Adrenal gland (tissue), 12 donors: ENCODE data around the gene PPIL1. TPM values are rescaled to one million over a fixed set of nuclear protein-coding genes. Genes with fewer than 3 reads are reported as not detected.

Experiments used
- DNase-seq, 7 donors: peaks; one replicate each; pipeline ENCODE4 v3.0.0-alpha.2; 2019 to 2020
- H3K27ac ChIP-seq, 5 donors: fragments of 200-600 bp; sonication (generic) in 4 of 5; 1 replicate in 3 of 5; 2 replicates in 2 of 5; pipeline versions ENCODE4 v1.5.1 to v1.8.0; 2016 to 2020; ENCODE audit warnings: mild to moderate bottlenecking in 1 of 5
- H3K27me3 ChIP-seq: fragments of 200-600 bp; 2 replicates; pipeline ENCODE4 v1.8.0; 2021
- H3K36me3 ChIP-seq, 2 donors: fragments of 200-600 bp; replicated peaks in 1 of 2; 1 replicate in 1 of 2; 2 replicates in 1 of 2; pipeline versions ENCODE4 v1.5.1 to v1.8.0; 2018 to 2022
- H3K4me1 ChIP-seq, 2 donors: fragments of 200-600 bp; replicated peaks in 1 of 2; 1 replicate in 1 of 2; 2 replicates in 1 of 2; pipeline versions ENCODE4 v1.5.1 to v1.8.0; 2018 to 2021
- H3K4me3 ChIP-seq, 4 donors: fragments of 200-600 bp; sonication (generic) in 3 of 4; one replicate each; pipeline ENCODE4 v1.5.1; 2016 to 2018
- H3K9me3 ChIP-seq, 3 donors: fragments of 200-600 bp; sonication (generic) in 1 of 3; replicated peaks in 1 of 3; 1 replicate in 2 of 3; 2 replicates in 1 of 3; pipeline versions ENCODE4 v1.5.1 to v1.8.0; 2016 to 2021
- POLR2A ChIP-seq, 2 donors: fragments of 450-650 bp; IDR thresholded peaks; one replicate each; pipeline ENCODE4 v1.6.1; 2017; ENCODE audit warnings: antibody characterized with exemption in 2 of 2, mild to moderate bottlenecking in 2 of 2, moderate library complexity in 1 of 2
- WGBS, 4 donors: extraction: QIAGEN DNeasy Blood & Tissue Kit in 2 of 4; methylation state at CpG; one replicate each; pipeline versions ENCODE4 v1.1.5 to v1.1.7; 2013 to 2017; 5-methylcytosine and 5-hydroxymethylcytosine counted together
- intact Hi-C, 2 donors: fragments of 100-400 bp; cut with DNase I; formaldehyde crosslinking; loops; one replicate each; pipeline versions ENCODE4 v1.14.1 to v1.15.0; 2022 to 2023
- polyA plus RNA-seq, 3 donors: library from polyadenylated mRNA; stranded (reverse); fragments of 200-250 nt in 2 of 3; fragments of 350-450 nt in 1 of 3; fragmentation: Illumina TruSeq in 1 of 3; extraction: RNeasy Lipid Tissue Mini Kit (QIAGEN cat#74804) in 1 of 3; gene quantifications; one replicate each; pipeline ENCODE4 v1.2.3, GENCODE V29; 2013 to 2014
- total RNA-seq, 9 donors: library from RNA; depleted of rRNA in 4 of 9; stranded (reverse); fragments of >200 nt in 4 of 9; fragments of 120-200 nt in 1 of 9; fragmentation: NEBNext Ultra II Directional in 1 of 9; extraction: Animal tissue kit (Norgen Biotek cat#: 25700) in 1 of 9; gene quantifications; one replicate each; pipeline versions ENCODE4 v1.1.0 to v1.2.4, GENCODE V29; 2013 to 2023
- TF ChIP-seq, protein P1 (sequence below), 6 experiments: fragments of 450-650 bp in 4 of 6; fragments of 200-600 bp in 2 of 6; sonication (generic) in 1 of 6; IDR thresholded peaks; 1 replicate in 5 of 6; 2 replicates in 1 of 6; pipeline versions ENCODE4 v1.5.1 to v1.8.0; 2016 to 2021; ENCODE audit warnings: antibody characterized with exemption in 6 of 6, mild to moderate bottlenecking in 2 of 6, moderate library complexity in 1 of 6
- donor health status: healthy with polysubstance abuse.
- donor health status: Bipolar disorder and iron deficiency.
- donor health status: DM: yes; HTN: yes; CAD: no.
- donor health status: DM: no; HTN: no; CAD: no.
- donor health status: DM: no; HTN: no; CAD: no.
- donor health status: DM: yes; HTN: yes; CAD: no.

Gene PPIL1
- total and polyA plus RNA-seq, 12 donors: 8.2 to 138 (median 49.9) TPM

DNA sequence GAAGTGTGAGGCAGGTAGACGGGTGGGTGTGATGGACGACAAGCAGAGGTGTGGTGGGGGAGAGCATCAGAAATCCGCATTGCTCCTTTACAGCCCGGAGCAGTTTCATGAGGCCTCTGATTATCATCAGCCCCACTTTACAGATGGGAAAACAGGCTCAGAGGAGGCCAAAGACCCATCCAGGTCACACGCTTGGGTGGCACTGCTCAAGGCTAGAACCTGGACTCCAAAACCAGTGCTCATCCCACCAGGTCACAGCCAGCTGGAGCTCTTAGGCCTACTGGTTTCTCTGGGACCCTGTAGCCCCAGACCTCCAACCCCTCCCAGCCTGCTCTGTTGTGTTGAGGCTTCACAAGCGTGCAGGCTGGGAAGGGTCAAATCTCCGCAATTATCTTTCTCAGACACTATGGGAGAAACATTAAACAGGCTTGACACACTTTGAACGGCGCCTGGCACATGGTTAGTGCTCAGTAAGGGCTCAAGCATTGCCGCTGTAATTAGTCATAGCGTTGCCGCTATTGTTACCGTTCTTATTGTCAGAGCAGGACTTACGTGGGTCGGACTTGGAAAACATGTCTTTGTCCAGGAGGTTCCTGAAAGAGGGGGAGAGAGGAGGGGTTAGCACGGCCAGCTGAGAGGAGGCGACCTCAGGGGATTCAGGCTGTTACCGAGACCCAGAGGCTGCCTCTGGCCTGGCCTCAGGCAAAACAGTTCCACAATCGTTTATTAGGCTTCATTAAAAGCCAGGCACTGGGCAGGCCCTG lies 51.9 kb downstream of the PPIL1 start:
- H3K36me3 ChIP-seq: no peaks in the 10 kb centered on the region
- DNase-seq: peak in 1 of 7 donors; percentile 11
- TF ChIP-seq, protein P1, sequence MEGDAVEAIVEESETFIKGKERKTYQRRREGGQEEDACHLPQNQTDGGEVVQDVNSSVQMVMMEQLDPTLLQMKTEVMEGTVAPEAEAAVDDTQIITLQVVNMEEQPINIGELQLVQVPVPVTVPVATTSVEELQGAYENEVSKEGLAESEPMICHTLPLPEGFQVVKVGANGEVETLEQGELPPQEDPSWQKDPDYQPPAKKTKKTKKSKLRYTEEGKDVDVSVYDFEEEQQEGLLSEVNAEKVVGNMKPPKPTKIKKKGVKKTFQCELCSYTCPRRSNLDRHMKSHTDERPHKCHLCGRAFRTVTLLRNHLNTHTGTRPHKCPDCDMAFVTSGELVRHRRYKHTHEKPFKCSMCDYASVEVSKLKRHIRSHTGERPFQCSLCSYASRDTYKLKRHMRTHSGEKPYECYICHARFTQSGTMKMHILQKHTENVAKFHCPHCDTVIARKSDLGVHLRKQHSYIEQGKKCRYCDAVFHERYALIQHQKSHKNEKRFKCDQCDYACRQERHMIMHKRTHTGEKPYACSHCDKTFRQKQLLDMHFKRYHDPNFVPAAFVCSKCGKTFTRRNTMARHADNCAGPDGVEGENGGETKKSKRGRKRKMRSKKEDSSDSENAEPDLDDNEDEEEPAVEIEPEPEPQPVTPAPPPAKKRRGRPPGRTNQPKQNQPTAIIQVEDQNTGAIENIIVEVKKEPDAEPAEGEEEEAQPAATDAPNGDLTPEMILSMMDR (IDR thresholded peaks at IDR 0.05): no peak
- TF ChIP-seq POLR2A (IDR thresholded peaks at IDR 0.05): no peak
- H3K9me3 ChIP-seq: no peaks in the 10 kb centered on the region
- intact Hi-C loops: no loop called here
- no peaks in the 10 kb centered on the region for H3K27me3 ChIP-seq
- H3K27ac ChIP-seq: peak overlapping the region in 1 of 5 donors; percentile 52
- no peak overlapping the region for H3K4me3 ChIP-seq
- 75 to 84% (median 80%) methylated on average over 15 to 19 of the region's 19 CpGs for WGBS, 4 donors
- peaks cover 0 to 7% of the 10 kb centered on the region in 2 donors for H3K4me1 ChIP-seq

DNA sequence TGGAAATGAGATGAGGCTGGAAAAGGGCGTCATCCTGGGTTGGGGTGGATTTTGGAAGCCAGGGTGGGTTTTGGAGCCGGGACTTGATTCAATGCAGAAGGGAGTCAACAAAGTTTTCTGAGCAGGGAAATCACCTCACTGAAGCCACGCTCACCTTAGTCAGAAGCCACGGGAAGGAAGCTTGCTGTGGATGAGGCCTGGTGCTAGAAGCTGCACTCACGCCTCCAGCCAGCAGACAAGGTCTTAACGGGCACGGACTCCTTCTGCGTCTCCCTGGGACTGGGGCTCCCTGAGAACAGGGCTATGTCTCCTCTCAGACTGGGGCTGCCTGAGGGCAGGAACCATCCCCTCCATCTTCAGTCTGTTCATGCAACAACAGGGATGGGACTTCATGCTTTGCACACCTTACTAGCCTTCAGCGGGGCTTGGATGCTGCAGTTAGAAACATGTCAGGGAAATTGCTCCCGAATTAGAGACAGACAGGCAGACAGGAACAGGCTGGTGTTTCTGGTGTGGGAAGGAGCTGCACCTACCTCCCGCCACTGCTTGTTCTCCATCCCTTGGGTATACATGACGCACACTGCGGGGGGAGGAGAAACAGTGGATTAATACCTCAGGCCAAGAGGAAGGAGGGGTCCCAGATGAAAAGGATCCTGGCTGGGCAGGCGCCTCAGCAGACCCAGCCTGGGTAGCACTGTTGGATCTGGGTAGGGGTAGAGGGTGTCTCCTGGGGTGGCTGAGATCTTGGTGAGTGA lies 52.8 kb downstream of the PPIL1 start:
- Histone ChIP-seq H3K4me1 (no peaks in the 10 kb centered on the region), H3K36me3 (no peaks in the 10 kb centered on the region), H3K4me3 (no peak overlapping the region), H3K27me3 (no peaks in the 10 kb centered on the region), H3K9me3 (no peaks in the 10 kb centered on the region), H3K27ac (no peak overlapping the region)
- WGBS, 4 donors: 88 to 91% (median 89%) methylated on average over 12 to 14 of the region's 14 CpGs
- DNase-seq: no peak
- TF ChIP-seq, protein P1 (IDR thresholded peaks at IDR 0.05): no peak
- no peak for TF ChIP-seq POLR2A (IDR thresholded peaks at IDR 0.05)
- intact Hi-C loops: no loop called here

DNA sequence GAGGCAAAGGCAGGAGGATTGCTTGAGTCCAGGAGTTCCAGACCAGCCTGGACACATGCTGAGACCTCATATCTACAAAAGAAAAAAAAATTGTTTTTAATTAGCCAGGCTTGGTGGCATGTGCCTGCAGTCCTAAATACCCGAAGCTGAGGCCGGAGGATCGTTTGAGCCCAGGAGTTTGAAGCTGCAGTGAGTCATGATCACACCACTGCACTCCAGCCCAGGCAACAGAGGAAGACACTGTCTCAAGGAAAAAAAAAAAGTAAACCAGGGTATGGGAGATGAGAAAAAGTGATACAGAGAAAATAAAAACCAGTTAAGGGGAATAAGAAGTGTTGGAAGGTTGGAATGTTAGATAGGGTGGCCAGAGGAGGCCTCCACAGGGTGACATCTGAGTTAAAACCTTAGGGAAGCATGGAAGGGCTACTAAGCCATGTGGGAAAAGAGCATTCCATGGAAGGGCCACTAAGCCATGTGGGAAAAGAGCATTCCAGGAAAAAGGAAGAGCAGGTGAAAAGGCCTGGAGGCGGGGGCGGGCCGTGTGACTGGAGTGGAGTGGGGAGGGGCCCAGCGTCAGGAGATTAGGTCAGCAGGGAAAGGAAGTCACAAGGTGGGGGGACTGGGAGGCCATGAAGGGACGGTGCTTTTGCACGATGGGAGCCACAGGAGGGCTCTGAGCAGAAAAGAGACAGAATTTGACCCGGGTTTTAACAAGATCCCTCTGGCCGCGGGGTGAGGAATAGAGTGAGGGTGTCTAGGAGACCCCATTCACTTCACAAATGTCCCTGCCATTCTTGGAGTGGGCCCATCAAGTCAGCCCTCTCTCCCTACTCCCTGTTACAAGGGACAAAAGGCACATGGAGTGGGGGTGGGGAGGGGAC lies 53.7 kb downstream of the PPIL1 start:
- H3K4me3 ChIP-seq: no peak overlapping the region
- no peaks in the 10 kb centered on the region for H3K27me3 ChIP-seq
- no peaks in the 10 kb centered on the region for H3K9me3 ChIP-seq
- intact Hi-C loops: no loop called here
- TF ChIP-seq POLR2A (IDR thresholded peaks at IDR 0.05): no peak
- TF ChIP-seq, protein P1 (IDR thresholded peaks at IDR 0.05): no peak
- no peaks in the 10 kb centered on the region for H3K36me3 ChIP-seq
- peak in 4 of 7 donors; percentile 31 to 62 (median 38) for DNase-seq
- no peaks in the 10 kb centered on the region for H3K4me1 ChIP-seq
- no peak overlapping the region for H3K27ac ChIP-seq
- 57 to 74% (median 70%) methylated on average over 12 of the region's 12 CpGs for WGBS, 4 donors

DNA sequence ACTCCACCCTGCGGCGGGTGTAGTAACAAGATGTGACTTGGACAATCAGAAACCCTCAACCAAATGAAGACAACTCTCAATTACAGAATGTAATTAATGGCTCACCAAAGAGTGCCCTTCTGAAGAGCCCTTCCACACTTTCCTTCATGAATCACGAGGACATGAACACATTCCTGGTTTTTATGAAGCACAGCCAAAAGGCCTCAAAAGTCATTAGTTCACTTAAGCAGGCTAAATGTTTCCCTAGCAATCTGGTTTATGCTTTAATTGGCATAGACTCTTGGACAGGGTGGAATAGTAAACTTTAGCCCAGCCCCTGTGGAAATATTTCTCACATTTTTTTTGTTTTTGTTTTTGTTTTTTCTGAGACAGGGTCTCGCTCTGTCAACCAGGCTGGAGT lies 55.8 kb downstream of the PPIL1 start:
- H3K27ac ChIP-seq: no peak overlapping the region
- TF ChIP-seq POLR2A (IDR thresholded peaks at IDR 0.05): no peak
- TF ChIP-seq, protein P1 (IDR thresholded peaks at IDR 0.05): no peak
- no peak for DNase-seq
- 84 to 93% (median 87%) methylated on average over 4 of the region's 4 CpGs for WGBS, 4 donors
- no peaks in the 10 kb centered on the region for H3K4me1 ChIP-seq
- H3K27me3 ChIP-seq: no peaks in the 10 kb centered on the region
- no peaks in the 10 kb centered on the region for H3K9me3 ChIP-seq
- H3K4me3 ChIP-seq: no peak overlapping the region
- intact Hi-C loops: no loop called here
- H3K36me3 ChIP-seq: no peaks in the 10 kb centered on the region
